Measurements from ENCODE around the gene LYPD8.
"Not testable (repeated sequence)": the region's sequence is repeated elsewhere in the genome, so short reads cannot be mapped to it uniquely, and the experiment has no call there.

Gene LYPD8

GRCh38 chr1:248755517-248755916 lies at the start of gene LYPD8:
Gene LYPD8 (minus strand): TSS chr1:248755759. CDS start chr1:248751081, 4,678 bp downstream.
- Histone ChIP-seq H3K9me3 (ENCODE audit: control insufficient read depth, insufficient read depth, low read depth, low read length) (peaks cover 72% of the 10 kb centered on the region; the same call in 1 of the 2 replicates), H3K4me1 (ENCODE audit: control insufficient read depth, insufficient read depth, low read length) (no peaks in the 10 kb centered on the region), H3K27ac (ENCODE audit: low read depth, low read length) (no peak within 1 kb of the TSS)

DNA sequence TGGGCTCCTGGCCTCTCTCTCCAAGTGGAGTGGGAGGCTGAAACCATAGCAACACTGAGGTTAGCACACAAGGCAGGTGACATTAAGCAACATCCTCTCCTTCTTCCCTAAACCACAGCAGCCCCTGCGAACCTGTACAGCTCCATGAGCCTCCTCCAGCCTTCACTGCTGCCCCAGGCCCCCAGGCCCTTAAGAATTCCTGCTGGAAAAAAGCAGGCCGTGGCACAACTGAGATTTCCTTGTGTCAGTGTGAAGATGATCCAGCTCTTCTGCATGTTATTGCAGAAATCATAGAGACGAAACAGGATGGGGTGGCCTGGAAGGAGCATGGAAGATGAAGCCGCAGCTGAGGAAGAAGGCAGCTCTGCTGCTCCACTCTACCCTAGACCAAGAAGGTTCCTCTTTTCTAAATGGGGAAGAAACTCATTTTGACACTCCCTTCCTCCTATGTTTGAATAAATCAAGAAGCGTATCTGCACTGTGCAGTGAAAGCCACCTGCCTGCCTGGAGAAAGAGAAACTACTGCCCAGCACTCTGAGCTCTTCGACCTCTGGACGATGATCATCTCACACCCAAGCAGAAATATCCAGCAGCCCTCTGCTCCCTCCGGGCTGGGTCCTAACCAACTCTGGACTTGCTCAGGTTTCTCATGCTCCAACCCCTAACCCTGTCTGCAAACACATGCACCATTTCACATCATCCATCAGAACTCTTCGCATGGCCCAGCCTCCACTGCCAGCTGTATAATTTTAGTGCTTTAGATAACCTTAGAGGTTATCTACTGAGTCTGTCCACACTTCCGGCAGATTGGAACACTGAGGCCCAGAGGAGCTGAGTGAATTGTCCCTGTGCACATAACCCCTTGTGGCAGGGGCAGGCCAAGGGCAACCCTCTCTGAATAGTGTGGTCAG lies 49.5 kb upstream of the LYPD8 start:
- Histone ChIP-seq H3K4me3 (ENCODE audit: low read depth, low read length) (no peak overlapping the region), H3K27ac (ENCODE audit: low read depth, low read length) (no peak overlapping the region)

More at GRCh38 chr1:248755517-248755916, at the start of gene LYPD8:
- H3K36me3 ChIP-seq (ENCODE audit: control insufficient read depth, insufficient read depth, low read length): no peaks in the 10 kb centered on the region
- no peaks in the 10 kb centered on the region; the same call in 1 of the 2 replicates for H3K27me3 ChIP-seq (ENCODE audit: control insufficient read depth, insufficient read depth, low read length)
- no peak within 1 kb of the TSS for H3K4me3 ChIP-seq (ENCODE audit: low read depth, low read length)
- no peak within 1 kb of the TSS for H3K9ac ChIP-seq (ENCODE audit: low read length)

GRCh38 chr1:248803501-248803900 lies 47.9 kb upstream of the LYPD8 start:
- H3K36me3 ChIP-seq (ENCODE audit: control insufficient read depth, insufficient read depth, low read length); H3K9ac ChIP-seq (ENCODE audit: low read length); H3K27ac ChIP-seq (ENCODE audit: low read depth, low read length); H3K4me1 ChIP-seq (ENCODE audit: control insufficient read depth, insufficient read depth, low read length); H3K27me3 ChIP-seq (ENCODE audit: control insufficient read depth, insufficient read depth, low read length); H3K4me3 ChIP-seq (ENCODE audit: low read depth, low read length): not testable (repeated sequence)
- H3K9me3 ChIP-seq (ENCODE audit: control insufficient read depth, insufficient read depth, low read depth, low read length): peaks cover 15% of the 10 kb centered on the region; the same call in 1 of the 2 replicates

More for the DNA sequence above, 49.5 kb upstream of the LYPD8 start:
- Histone ChIP-seq H3K4me1 (ENCODE audit: control insufficient read depth, insufficient read depth, low read length) (no peaks in the 10 kb centered on the region), H3K27me3 (ENCODE audit: control insufficient read depth, insufficient read depth, low read length) (no peaks in the 10 kb centered on the region), H3K9ac (ENCODE audit: low read length) (no peak overlapping the region), H3K36me3 (ENCODE audit: control insufficient read depth, insufficient read depth, low read length) (no peaks in the 10 kb centered on the region), H3K9me3 (ENCODE audit: control insufficient read depth, insufficient read depth, low read depth, low read length) (peaks cover 15% of the 10 kb centered on the region; the same call in 1 of the 2 replicates)

- Histone ChIP-seq H3K36me3 (ENCODE audit: control insufficient read depth, insufficient read depth, low read length) (no peaks in the 10 kb centered on the region), H3K4me3 (ENCODE audit: low read depth, low read length) (no peak overlapping the region), H3K27me3 (ENCODE audit: control insufficient read depth, insufficient read depth, low read length) (no peaks in the 10 kb centered on the region), H3K27ac (ENCODE audit: low read depth, low read length) (no peak overlapping the region), H3K9ac (ENCODE audit: low read length) (no peak overlapping the region), H3K9me3 (ENCODE audit: control insufficient read depth, insufficient read depth, low read depth, low read length) (peaks cover 15% of the 10 kb centered on the region; the same call in 1 of the 2 replicates), H3K4me1 (ENCODE audit: control insufficient read depth, insufficient read depth, low read length) (no peaks in the 10 kb centered on the region)
Measured at GRCh38 chr1:248802454-248802853, 46.9 kb upstream of the LYPD8 start.

DNA sequence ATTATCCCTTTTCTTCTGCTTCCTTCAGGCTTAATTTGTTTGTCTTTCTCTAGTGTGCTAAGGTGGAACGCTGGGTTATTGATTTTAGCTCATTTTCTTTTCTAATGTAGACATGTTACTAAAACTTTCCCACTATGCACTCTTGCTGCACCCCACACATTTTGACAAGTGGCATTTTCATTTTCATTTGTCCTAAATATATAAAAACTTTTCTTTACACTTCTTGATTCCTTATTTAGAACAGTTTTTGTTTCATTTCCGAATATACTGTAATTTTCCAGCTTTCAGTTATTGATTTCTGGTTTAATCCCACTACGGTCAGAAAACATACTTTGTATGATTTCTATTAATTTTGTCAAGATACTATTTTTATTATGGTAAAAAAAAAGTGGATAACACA lies 44.9 kb upstream of the LYPD8 start:
- Histone ChIP-seq H3K27ac (ENCODE audit: low read depth, low read length) (no peak overlapping the region), H3K4me3 (ENCODE audit: low read depth, low read length) (no peak overlapping the region), H3K4me1 (ENCODE audit: control insufficient read depth, insufficient read depth, low read length) (no peaks in the 10 kb centered on the region), H3K9ac (ENCODE audit: low read length) (no peak overlapping the region), H3K36me3 (ENCODE audit: control insufficient read depth, insufficient read depth, low read length) (no peaks in the 10 kb centered on the region), H3K9me3 (ENCODE audit: control insufficient read depth, insufficient read depth, low read depth, low read length) (peaks cover 12% of the 10 kb centered on the region; the same call in 1 of the 2 replicates), H3K27me3 (ENCODE audit: control insufficient read depth, insufficient read depth, low read length) (no peaks in the 10 kb centered on the region)

GRCh38 chr1:248798791-248799190 lies 43.2 kb upstream of the LYPD8 start:
- H3K9me3 ChIP-seq (ENCODE audit: control insufficient read depth, insufficient read depth, low read depth, low read length): peaks cover 16% of the 10 kb centered on the region; the same call in 1 of the 2 replicates
- H3K4me1 ChIP-seq (ENCODE audit: control insufficient read depth, insufficient read depth, low read length): no peaks in the 10 kb centered on the region
- H3K36me3 ChIP-seq (ENCODE audit: control insufficient read depth, insufficient read depth, low read length): no peaks in the 10 kb centered on the region
- H3K9ac ChIP-seq (ENCODE audit: low read length): no peak overlapping the region
- no peaks in the 10 kb centered on the region for H3K27me3 ChIP-seq (ENCODE audit: control insufficient read depth, insufficient read depth, low read length)
- no peak overlapping the region for H3K4me3 ChIP-seq (ENCODE audit: low read depth, low read length)
- no peak overlapping the region for H3K27ac ChIP-seq (ENCODE audit: low read depth, low read length)

- not testable (repeated sequence) for H3K36me3 ChIP-seq (ENCODE audit: control insufficient read depth, insufficient read depth, low read length); H3K4me1 ChIP-seq (ENCODE audit: control insufficient read depth, insufficient read depth, low read length); H3K4me3 ChIP-seq (ENCODE audit: low read depth, low read length); H3K27me3 ChIP-seq (ENCODE audit: control insufficient read depth, insufficient read depth, low read length); H3K9ac ChIP-seq (ENCODE audit: low read length); H3K27ac ChIP-seq (ENCODE audit: low read depth, low read length)
- peaks cover 28% of the 10 kb centered on the region; the same call in 1 of the 2 replicates for H3K9me3 ChIP-seq (ENCODE audit: control insufficient read depth, insufficient read depth, low read depth, low read length)
Measured at GRCh38 chr1:248794663-248795062, 39.1 kb upstream of the LYPD8 start.

GRCh38 chr1:248793592-248793991 lies 38.0 kb upstream of the LYPD8 start:
- Histone ChIP-seq H3K4me1 (ENCODE audit: control insufficient read depth, insufficient read depth, low read length) (no peaks in the 10 kb centered on the region), H3K9ac (ENCODE audit: low read length) (no peak overlapping the region), H3K4me3 (ENCODE audit: low read depth, low read length) (no peak overlapping the region), H3K36me3 (ENCODE audit: control insufficient read depth, insufficient read depth, low read length) (no peaks in the 10 kb centered on the region), H3K9me3 (ENCODE audit: control insufficient read depth, insufficient read depth, low read depth, low read length) (peaks cover 36% of the 10 kb centered on the region; the same call in 1 of the 2 replicates), H3K27ac (ENCODE audit: low read depth, low read length) (no peak overlapping the region), H3K27me3 (ENCODE audit: control insufficient read depth, insufficient read depth, low read length) (no peaks in the 10 kb centered on the region)

DNA sequence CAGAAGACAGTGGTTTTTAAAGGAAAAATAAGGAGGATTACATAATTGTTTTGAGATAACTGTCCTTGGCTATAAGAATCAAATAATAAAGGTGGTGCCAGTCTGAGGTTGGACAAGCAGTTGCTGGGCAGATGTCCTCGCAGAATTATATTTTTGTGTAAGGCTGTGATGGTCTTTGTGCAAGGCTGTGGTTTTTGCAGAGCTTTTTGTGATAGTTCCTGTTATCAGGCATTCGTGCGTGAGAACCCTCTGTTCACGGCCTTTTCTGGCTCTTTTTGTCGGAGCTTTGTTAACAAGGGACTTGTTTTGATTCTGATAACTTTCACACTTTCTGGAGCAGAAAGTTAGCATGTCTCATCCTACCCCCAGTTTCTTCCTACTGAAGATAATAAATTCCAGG lies 36.8 kb upstream of the LYPD8 start:
- Histone ChIP-seq H3K4me1 (ENCODE audit: control insufficient read depth, insufficient read depth, low read length) (no peaks in the 10 kb centered on the region), H3K4me3 (ENCODE audit: low read depth, low read length) (no peak overlapping the region), H3K9ac (ENCODE audit: low read length) (no peak overlapping the region), H3K9me3 (ENCODE audit: control insufficient read depth, insufficient read depth, low read depth, low read length) (peaks cover 48% of the 10 kb centered on the region; the same call in 1 of the 2 replicates), H3K36me3 (ENCODE audit: control insufficient read depth, insufficient read depth, low read length) (no peaks in the 10 kb centered on the region), H3K27ac (ENCODE audit: low read depth, low read length) (no peak overlapping the region), H3K27me3 (ENCODE audit: control insufficient read depth, insufficient read depth, low read length) (no peaks in the 10 kb centered on the region)

GRCh38 chr1:248791010-248791409 lies 35.5 kb upstream of the LYPD8 start:
- no peaks in the 10 kb centered on the region for H3K36me3 ChIP-seq (ENCODE audit: control insufficient read depth, insufficient read depth, low read length)
- no peak overlapping the region for H3K9ac ChIP-seq (ENCODE audit: low read length)
- H3K27me3 ChIP-seq (ENCODE audit: control insufficient read depth, insufficient read depth, low read length): no peaks in the 10 kb centered on the region
- no peak overlapping the region for H3K27ac ChIP-seq (ENCODE audit: low read depth, low read length)
- H3K4me1 ChIP-seq (ENCODE audit: control insufficient read depth, insufficient read depth, low read length): no peaks in the 10 kb centered on the region
- no peak overlapping the region for H3K4me3 ChIP-seq (ENCODE audit: low read depth, low read length)
- peaks cover 53% of the 10 kb centered on the region; the same call in 1 of the 2 replicates for H3K9me3 ChIP-seq (ENCODE audit: control insufficient read depth, insufficient read depth, low read depth, low read length)

- H3K27me3 ChIP-seq (ENCODE audit: control insufficient read depth, insufficient read depth, low read length): no peaks in the 10 kb centered on the region
- H3K27ac ChIP-seq (ENCODE audit: low read depth, low read length): no peak overlapping the region
- H3K4me3 ChIP-seq (ENCODE audit: low read depth, low read length): no peak overlapping the region
Measured at GRCh38 chr1:248790456-248790855, 34.9 kb upstream of the LYPD8 start.

More at GRCh38 chr1:248790456-248790855, 34.9 kb upstream of the LYPD8 start:
- Histone ChIP-seq H3K36me3 (ENCODE audit: control insufficient read depth, insufficient read depth, low read length) (no peaks in the 10 kb centered on the region), H3K9ac (ENCODE audit: low read length) (no peak overlapping the region), H3K9me3 (ENCODE audit: control insufficient read depth, insufficient read depth, low read depth, low read length) (peaks cover 59% of the 10 kb centered on the region; the same call in 1 of the 2 replicates), H3K4me1 (ENCODE audit: control insufficient read depth, insufficient read depth, low read length) (no peaks in the 10 kb centered on the region)

Measured in HUES6 (cell line).